Trophoblast cell (in vitro differentiated cells and primary cell): ENCODE results near the gene MST1R.

ENCODE experiments used
- DNase-seq, 2 donors: peaks; one replicate each; pipeline ENCODE4 v3.0.0-alpha.2; 2016
- H2AFZ ChIP-seq: 2 replicates; pipeline ENCODE4 v1.6.1; 2013; ENCODE audit warnings: low read length, moderate library complexity, mild to moderate bottlenecking; ENCODE audit not compliant: insufficient read depth, poor library complexity
- H2AK5ac ChIP-seq: 2 replicates; pipeline ENCODE4 v1.6.1; 2013; ENCODE audit warnings: mild to moderate bottlenecking, low read length
- H2BK120ac ChIP-seq: 2 replicates; pipeline ENCODE4 v1.6.1; 2013; ENCODE audit warnings: low read length, mild to moderate bottlenecking, moderate library complexity; ENCODE audit not compliant: insufficient read depth, poor library complexity
- H2BK12ac ChIP-seq: 2 replicates; pipeline ENCODE4 v1.6.1; 2013; ENCODE audit warnings: mild to moderate bottlenecking, low read length, moderate library complexity
- H2BK5ac ChIP-seq: 2 replicates; pipeline ENCODE4 v1.6.1; 2013; ENCODE audit warnings: low read length, low read depth, moderate library complexity, mild to moderate bottlenecking; ENCODE audit not compliant: poor library complexity
- H3K14ac ChIP-seq: 2 replicates; pipeline ENCODE4 v1.6.1; 2013; ENCODE audit warnings: mild to moderate bottlenecking, low read length
- H3K18ac ChIP-seq: 2 replicates; pipeline ENCODE4 v1.6.1; 2013; ENCODE audit warnings: mild to moderate bottlenecking, low read length
- H3K23ac ChIP-seq: 2 replicates; pipeline ENCODE4 v1.6.1; 2013; ENCODE audit warnings: low read length
- H3K27ac ChIP-seq: 2 replicates; pipeline ENCODE4 v1.5.1; 2013; ENCODE audit warnings: low read depth, mild to moderate bottlenecking, inconsistent platforms, low read length, moderate library complexity
- H3K27me3 ChIP-seq: 2 replicates; pipeline ENCODE4 v1.6.1; 2013; ENCODE audit warnings: inconsistent platforms, mild to moderate bottlenecking, low read length, moderate library complexity; ENCODE audit not compliant: insufficient read depth
- H3K36me3 ChIP-seq, 2 experiments: 1 replicate in 1 of 2; 2 replicates in 1 of 2; pipeline ENCODE4 v1.6.1; 2013; ENCODE audit warnings: low read length in 2 of 2, mild to moderate bottlenecking in 2 of 2, moderate library complexity in 1 of 2; ENCODE audit not compliant: insufficient read depth in 2 of 2, control insufficient read depth in 1 of 2
- H3K4ac ChIP-seq: 2 replicates; pipeline ENCODE4 v1.6.1; 2013; ENCODE audit warnings: low read depth, mild to moderate bottlenecking, low read length, moderate library complexity
- H3K4me1 ChIP-seq, 2 experiments: 1 replicate in 1 of 2; 2 replicates in 1 of 2; pipeline ENCODE4 v1.6.1; 2013; ENCODE audit warnings: low read length in 2 of 2, mild to moderate bottlenecking in 2 of 2, moderate library complexity in 1 of 2; ENCODE audit not compliant: insufficient read depth in 2 of 2, control insufficient read depth in 1 of 2
- H3K4me2 ChIP-seq: 2 replicates; pipeline ENCODE4 v1.6.1; 2013; ENCODE audit warnings: inconsistent platforms, mild to moderate bottlenecking, low read length, moderate library complexity
- H3K4me3 ChIP-seq: 2 replicates; pipeline ENCODE4 v1.5.1; 2013; ENCODE audit warnings: mild to moderate bottlenecking, low read depth, low read length, inconsistent platforms
- H3K79me1 ChIP-seq: one replicate; pipeline ENCODE4 v1.6.1; 2013; ENCODE audit warnings: low read length
- H3K79me2 ChIP-seq: 2 replicates; pipeline ENCODE4 v1.6.1; 2013; ENCODE audit warnings: low read length, mild to moderate bottlenecking; ENCODE audit not compliant: control insufficient read depth, insufficient read depth, poor library complexity
- H3K9ac ChIP-seq: 2 replicates; pipeline ENCODE4 v1.6.1; 2013; ENCODE audit warnings: mild to moderate bottlenecking, low read length
- H3K9me3 ChIP-seq: 2 replicates; pipeline ENCODE4 v1.6.1; 2013; ENCODE audit warnings: low read depth, mild to moderate bottlenecking, control low read depth, inconsistent platforms, low read length; ENCODE audit not compliant: insufficient read depth
- H4K12ac ChIP-seq: 2 replicates; pipeline ENCODE4 v1.6.1; 2013; ENCODE audit warnings: low read depth, mild to moderate bottlenecking, low read length, moderate library complexity
- H4K8ac ChIP-seq: 2 replicates; pipeline ENCODE4 v1.6.1; 2013; ENCODE audit warnings: low read depth, mild to moderate bottlenecking, low read length, moderate library complexity
- H4K91ac ChIP-seq: one replicate; pipeline ENCODE4 v1.6.1; 2013; ENCODE audit warnings: low read depth, mild to moderate bottlenecking, low read length, moderate library complexity
- WGBS: extraction: QIAGEN DNeasy Blood & Tissue Kit; methylation state at CpG from one replicate; pipeline ENCODE4 v1.1.7; 2013; ENCODE audit warnings: missing lambda C conversion rate; ENCODE audit not compliant: insufficient read length, insufficient coverage; ENCODE audit errors: extremely low coverage; 5-methylcytosine and 5-hydroxymethylcytosine counted together

Gene MST1R

DNA sequence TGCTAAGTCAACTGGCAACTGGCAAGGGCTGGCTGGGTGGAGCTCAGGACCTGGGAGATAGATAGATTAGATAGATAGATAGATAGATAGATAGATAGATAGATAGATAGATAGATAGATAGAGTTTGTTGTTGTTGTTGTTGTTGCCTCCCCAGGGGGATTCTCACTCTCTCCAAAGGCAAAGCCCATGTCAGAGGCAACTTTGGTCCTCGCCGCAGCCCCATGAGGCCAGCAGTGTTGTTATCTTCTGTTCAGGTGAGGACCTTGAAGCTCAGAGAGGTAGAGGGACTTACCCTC is 7.4 kb upstream of the MST1R start:
- no peak overlapping the region for H3K23ac ChIP-seq

DNA sequence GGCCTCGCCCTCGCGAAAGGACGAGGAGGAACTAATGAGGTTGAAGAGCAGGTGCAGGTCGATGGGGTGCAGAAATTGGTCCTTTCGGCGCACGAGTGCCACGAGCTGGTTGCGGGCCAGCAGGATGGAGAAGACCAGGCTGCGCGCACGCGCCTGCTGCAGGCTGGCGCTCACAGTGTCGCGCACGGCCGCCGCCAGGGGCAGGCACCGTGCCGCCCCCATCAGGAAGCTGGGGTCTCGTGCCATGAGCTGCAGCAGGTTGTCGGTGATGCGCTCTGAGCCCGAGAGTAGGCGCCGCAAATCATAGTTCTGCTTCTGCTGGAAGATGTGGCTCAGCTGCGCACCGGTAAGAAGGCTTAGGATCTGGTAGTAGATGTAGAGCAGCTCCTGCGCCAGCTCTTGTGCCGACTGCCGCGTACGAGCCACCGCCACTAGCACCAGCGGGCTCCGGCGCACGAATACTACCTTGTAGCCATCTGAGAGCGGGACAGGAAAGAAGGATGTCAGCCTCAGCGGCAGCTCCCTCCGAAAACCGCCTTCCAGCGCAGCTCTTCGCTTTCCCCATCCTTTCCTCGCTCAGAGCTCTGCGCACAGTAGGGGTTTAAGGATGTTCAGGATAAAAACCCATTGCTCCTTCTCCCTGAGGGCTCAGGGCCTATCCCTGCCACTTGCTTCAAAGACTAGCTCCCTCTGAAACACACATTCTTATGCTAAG is 6.9 kb upstream of the MST1R start:
- Histone ChIP-seq H2AFZ (no peak overlapping the region), H3K14ac (no peak overlapping the region), H3K27ac (no peak overlapping the region), H3K23ac (no peak overlapping the region), H2BK5ac (no peak overlapping the region), H3K18ac (no peak overlapping the region), H3K4me1 (peaks cover 0 to 2% of the 10 kb centered on the region in 2 experiments), H3K4me3 (no peak overlapping the region), H3K9ac (no peak overlapping the region), H3K4ac (no peak overlapping the region), H3K79me2 (no peaks in the 10 kb centered on the region), H3K36me3 (peaks cover 12 to 23% of the 10 kb centered on the region in 2 experiments), H4K91ac (no peak overlapping the region), H4K8ac (no peak overlapping the region), H3K79me1 (no peaks in the 10 kb centered on the region), H2BK120ac (no peak overlapping the region), H2AK5ac (no peak overlapping the region), H4K12ac (no peak overlapping the region), H3K4me2 (no peak overlapping the region), H3K9me3 (no peaks in the 10 kb centered on the region), H2BK12ac (no peak overlapping the region), H3K27me3 (no peaks in the 10 kb centered on the region)
- DNase-seq = no peak
- WGBS = no CpG with 5 or more reads among the region's 48 CpGs

More for the DNA sequence above, 7.4 kb upstream of the MST1R start:
- Histone ChIP-seq H3K9me3 (no peaks in the 10 kb centered on the region), H2BK120ac (no peak overlapping the region), H3K27me3 (no peaks in the 10 kb centered on the region), H3K4me1 (no peaks in the 10 kb centered on the region), H2AK5ac (no peak overlapping the region), H4K8ac (no peak overlapping the region), H3K79me2 (no peaks in the 10 kb centered on the region), H4K12ac (no peak overlapping the region), H3K4me2 (no peak overlapping the region), H3K9ac (no peak overlapping the region), H2AFZ (no peak overlapping the region), H3K79me1 (no peaks in the 10 kb centered on the region), H3K18ac (no peak overlapping the region), H3K4ac (no peak overlapping the region), H2BK12ac (no peak overlapping the region), H3K36me3 (peaks cover 12 to 23% of the 10 kb centered on the region in 2 experiments), H4K91ac (no peak overlapping the region), H3K14ac (no peak overlapping the region), H2BK5ac (no peak overlapping the region), H3K4me3 (no peak overlapping the region), H3K27ac (no peak overlapping the region)
- no CpG with 5 or more reads among the region's 2 CpGs for WGBS
- DNase-seq = no peak

DNA sequence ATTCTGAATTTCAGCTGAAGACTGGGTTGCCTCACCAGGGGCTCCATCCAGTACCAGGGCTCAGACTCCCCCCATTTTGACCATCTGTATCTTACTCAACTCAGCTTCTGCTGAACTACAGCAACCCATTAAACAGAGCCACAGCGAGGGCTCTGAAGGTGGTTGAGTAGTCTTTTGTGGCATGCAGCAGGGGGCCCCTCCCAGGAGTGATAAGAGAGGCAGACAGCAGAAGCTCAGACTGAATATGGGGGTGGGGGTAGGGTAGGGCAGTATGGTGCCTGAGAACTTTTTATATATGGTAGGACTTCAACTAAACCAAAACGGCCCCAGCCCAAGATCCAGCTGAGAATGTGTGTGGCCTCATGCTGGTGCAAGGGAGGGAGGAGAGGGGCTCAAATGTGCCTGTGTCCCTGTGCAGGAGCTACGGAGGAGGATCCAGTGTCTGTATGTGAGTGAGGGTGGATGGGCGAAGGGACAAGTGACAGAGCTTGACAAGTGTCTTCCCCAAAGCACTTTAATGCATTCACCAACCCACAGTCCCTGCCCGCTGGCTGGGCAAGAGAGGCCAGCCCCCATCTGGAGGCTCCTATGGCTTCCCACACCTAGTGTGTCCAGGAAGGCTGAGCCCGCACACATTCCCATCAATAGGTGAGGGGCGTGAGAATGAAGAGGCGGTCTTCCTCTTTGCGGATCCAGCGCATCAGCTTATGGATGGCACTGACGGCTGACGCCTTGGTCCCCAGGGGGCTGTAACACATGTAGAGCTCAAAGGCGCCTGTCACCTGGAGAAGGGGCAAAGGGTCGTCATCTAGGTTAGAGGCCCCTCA is 4.9 kb upstream of the MST1R start:
- Histone ChIP-seq H4K12ac (no peak overlapping the region), H2AK5ac (no peak overlapping the region), H3K79me2 (no peaks in the 10 kb centered on the region), H2BK120ac (no peak overlapping the region), H3K14ac (no peak overlapping the region), H3K18ac (no peak overlapping the region), H3K4me3 (no peak overlapping the region), H2BK5ac (no peak overlapping the region), H3K9ac (no peak overlapping the region), H2BK12ac (no peak overlapping the region), H3K23ac (no peak overlapping the region), H3K4me2 (no peak overlapping the region), H3K79me1 (no peaks in the 10 kb centered on the region), H3K36me3 (peaks cover 12 to 23% of the 10 kb centered on the region in 2 experiments), H3K9me3 (no peaks in the 10 kb centered on the region), H4K8ac (no peak overlapping the region), H4K91ac (no peak overlapping the region), H3K4me1 (peaks cover 4 to 7% of the 10 kb centered on the region in 2 experiments), H3K27ac (no peak overlapping the region), H3K27me3 (no peaks in the 10 kb centered on the region), H2AFZ (no peak overlapping the region), H3K4ac (no peak overlapping the region)
- no CpG with 5 or more reads among the region's 14 CpGs for WGBS
- no peak for DNase-seq

DNA sequence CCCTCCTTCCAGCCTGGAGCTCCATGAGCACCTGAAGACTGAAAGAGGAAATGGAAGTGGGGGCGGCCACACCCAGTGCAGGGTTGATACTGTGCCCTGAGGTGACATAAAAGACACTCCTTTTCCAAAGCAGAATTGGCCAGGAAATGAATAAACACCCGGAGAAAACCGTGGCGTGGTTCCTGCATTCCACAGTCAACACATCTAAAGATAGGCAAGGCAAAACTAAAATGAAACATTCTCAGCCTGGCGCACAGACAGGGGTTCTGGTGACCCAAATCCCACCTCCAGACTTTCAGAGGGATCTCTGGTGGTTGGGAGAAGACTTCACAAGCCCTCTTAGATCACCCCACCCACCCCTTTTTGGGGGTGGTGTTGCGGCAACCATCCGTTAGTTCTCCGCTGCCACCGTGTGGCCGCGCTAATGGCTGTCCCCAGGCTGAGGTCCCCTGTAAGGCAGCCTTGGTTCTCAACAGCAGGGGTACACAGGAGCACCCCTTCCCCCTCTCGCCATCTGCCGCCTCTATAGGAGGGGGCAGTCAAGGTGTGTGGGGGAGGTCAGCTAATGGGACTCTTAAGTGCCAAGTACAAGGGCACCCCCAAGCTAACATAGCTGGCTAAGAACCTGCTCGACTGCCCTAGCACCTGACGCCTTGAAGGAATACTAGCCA is 2.5 kb upstream of the MST1R start:
- no peak overlapping the region for H4K91ac ChIP-seq
- H3K4me1 ChIP-seq = peaks cover 5 to 10% of the 10 kb centered on the region in 2 experiments
- no peak overlapping the region for H2AK5ac ChIP-seq
- no peaks in the 10 kb centered on the region for H3K27me3 ChIP-seq
- H3K36me3 ChIP-seq = peaks cover 9 to 19% of the 10 kb centered on the region in 2 experiments
- no peak overlapping the region for H2BK12ac ChIP-seq
- H3K27ac ChIP-seq = no peak overlapping the region
- H3K4ac ChIP-seq = no peak overlapping the region
- no peak overlapping the region for H3K9ac ChIP-seq
- no peak overlapping the region for H3K14ac ChIP-seq
- no peak overlapping the region for H2BK5ac ChIP-seq
- DNase-seq = peak in 1 of 2 donors; percentile 14
- H3K79me2 ChIP-seq = no peaks in the 10 kb centered on the region
- WGBS = no CpG with 5 or more reads among the region's 15 CpGs
- no peak overlapping the region for H4K8ac ChIP-seq
- no peak overlapping the region for H3K18ac ChIP-seq
- no peak overlapping the region for H3K23ac ChIP-seq
- no peak overlapping the region for H4K12ac ChIP-seq
- H2AFZ ChIP-seq = no peak overlapping the region
- H2BK120ac ChIP-seq = no peak overlapping the region
- peak overlapping the region; percentile 7 for H3K4me2 ChIP-seq
- no peaks in the 10 kb centered on the region for H3K9me3 ChIP-seq
- H3K79me1 ChIP-seq = no peaks in the 10 kb centered on the region
- no peak overlapping the region for H3K4me3 ChIP-seq
